GM10248 (cell line): Measurements from ENCODE around the gene MAGEL2.

ENCODE experiments used
- CTCF ChIA-PET: fragments of 300-600 bp; sonication (Branson Sonifier 250); formaldehyde crosslinking; extraction: SDS; loops from one replicate; lab custom pipeline; 2021; ENCODE audit warnings: antibody characterized with exemption; lab: Yijun Ruan, JAX
- POLR2A ChIA-PET: fragments of 350-650 bp; sonication (Branson Sonifier 250); formaldehyde crosslinking; extraction: SDS; loops from one replicate; lab custom pipeline; 2020; ENCODE audit warnings: antibody characterized with exemption; lab: Yijun Ruan, JAX
- DNase-seq: peaks from one replicate; pipeline ENCODE4 v3.0.0; 2012; ENCODE audit errors: extremely low spot score
- CTCF ChIP-seq: IDR thresholded peaks from 2 replicates; pipeline ENCODE4 v1.5.1; 2012; ENCODE audit warnings: mild to moderate bottlenecking, low read depth; ENCODE audit errors: extremely low read depth, missing control alignments, control extremely low read depth

Gene MAGEL2

GRCh38 chr15:23647421-23648370 lies at the start of gene MAGEL2:
Gene MAGEL2, minus strand, starts transcription at chr15:23647867. Its CDS starts 125 bp downstream, at chr15:23647742.
- DNase-seq, result no peak
- POLR2A ChIA-PET, result no interaction called here
- CTCF ChIA-PET, result no interaction called here
- no peak for TF ChIP-seq CTCF

- TF ChIP-seq CTCF, result no peak
- DNase-seq, result no peak
- ChIA-PET POLR2A (no interaction called here), CTCF (no interaction called here)
These were observed 47.6 kb upstream of the MAGEL2 start for GRCh38 chr15:23695282-23695681.

GRCh38 chr15:23694592-23694991 lies 46.9 kb upstream of the MAGEL2 start:
- CTCF ChIA-PET, result no interaction called here
- POLR2A ChIA-PET, result no interaction called here
- DNase-seq, result no peak
- TF ChIP-seq CTCF, result no peak

GRCh38 chr15:23690450-23690852 lies 42.8 kb upstream of the MAGEL2 start:
- DNase-seq, result no peak
- ChIA-PET CTCF (no interaction called here), POLR2A (no interaction called here)
- no peak for TF ChIP-seq CTCF

GRCh38 chr15:23690015-23690414 lies 42.3 kb upstream of the MAGEL2 start:
- TF ChIP-seq CTCF, result no peak
- CTCF ChIA-PET, result no interaction called here
- POLR2A ChIA-PET, result no interaction called here
- DNase-seq, result no peak

GRCh38 chr15:23687143-23687470 lies 39.4 kb upstream of the MAGEL2 start, which contains the start of gene NDN:
Gene NDN, minus strand, starts transcription at chr15:23687305. Its CDS starts 88 bp downstream, at chr15:23687217.
- no peak for DNase-seq
- CTCF ChIA-PET, result no interaction called here

More at GRCh38 chr15:23687143-23687470, 39.4 kb upstream of the MAGEL2 start, which contains the start of gene NDN:
- POLR2A ChIA-PET, result no interaction called here
- TF ChIP-seq CTCF, result no peak
